SK-N-SH (cell line): Measurements from ENCODE around the gene IFNG-AS1. TPM values are rescaled to one million over a fixed set of nuclear protein-coding genes. Genes with fewer than 3 reads are reported as not detected.

ENCODE experiments used
- CTCF ChIA-PET: fragments of 300-600, 350-600 bp; formaldehyde crosslinking; extraction: SDS; loops from one replicate; lab custom pipeline; 2021; lab: Yijun Ruan, JAX
- POLR2A ChIA-PET: fragments of 350-600 bp; sonication (Branson Sonifier 250); formaldehyde crosslinking; extraction: SDS; loops from one replicate; lab custom pipeline; 2020; ENCODE audit warnings: antibody characterized with exemption, inconsistent platforms; lab: Yijun Ruan, JAX
- DNase-seq: peaks from one replicate; pipeline ENCODE4 v3.0.0; 2012
- H2AFZ ChIP-seq: fragments of 200-600 bp; sonication (generic); 2 replicates; pipeline ENCODE4 v1.8.1; 2016; ENCODE audit warnings: antibody characterized with exemption, mild to moderate bottlenecking, low read depth
- H3F3A ChIP-seq: fragments of 200-600 bp; sonication (generic); replicated peaks from 2 replicates; pipeline ENCODE3; 2016; ENCODE audit warnings: antibody characterized with exemption, mild to moderate bottlenecking; ENCODE audit not compliant: insufficient read depth
- H3K27ac ChIP-seq, 2 experiments: fragments of 200-500 bp in 1 of 2; fragments of 200-600 bp in 1 of 2; sonication (Bioruptor generic) in 1 of 2; sonication (generic), shearing (Covaris generic) in 1 of 2; 2 replicates each; pipeline versions ENCODE4 v1.5.1 to v1.6.1; 2014 to 2016; ENCODE audit warnings: low read depth in 2 of 2, inconsistent platforms in 1 of 2, low read length in 1 of 2, mild to moderate bottlenecking in 1 of 2, mixed read lengths in 1 of 2
- H3K27me3 ChIP-seq: fragments of 200-600 bp; sonication (generic), shearing (Covaris generic); 2 replicates; pipeline ENCODE4 v1.6.1; 2016; ENCODE audit warnings: mixed run types; ENCODE audit not compliant: insufficient read depth
- H3K36me3 ChIP-seq, 2 experiments: fragments of 200-500 bp in 1 of 2; fragments of 200-600 bp in 1 of 2; sonication (Bioruptor generic) in 1 of 2; sonication (generic) in 1 of 2; replicated peaks in 1 of 2; 2 replicates each; pipeline versions ENCODE3 to v1.5.1; 2014 to 2016; ENCODE audit warnings: low read length in 1 of 2, mild to moderate bottlenecking in 1 of 2; ENCODE audit not compliant: insufficient read depth in 2 of 2, control insufficient read depth in 1 of 2
- H3K4me1 ChIP-seq, 2 experiments: fragments of 200-500 bp in 1 of 2; fragments of 200-600 bp in 1 of 2; sonication (Bioruptor generic) in 1 of 2; sonication (generic), shearing (Covaris generic) in 1 of 2; 2 replicates each; pipeline versions ENCODE4 v1.5.1 to v1.6.1; 2014 to 2016; ENCODE audit warnings: low read depth in 1 of 2, low read length in 1 of 2, mixed run types in 1 of 2; ENCODE audit not compliant: insufficient read depth in 2 of 2, control insufficient read depth in 1 of 2
- H3K4me2 ChIP-seq: fragments of 200-600 bp; sonication (generic), shearing (Covaris generic); 2 replicates; pipeline ENCODE4 v1.6.1; 2017; ENCODE audit warnings: mixed run types
- H3K4me3 ChIP-seq, 2 experiments: fragments of 200-500 bp in 1 of 2; fragments of 200-600 bp in 1 of 2; sonication (Bioruptor generic) in 1 of 2; sonication (generic), shearing (Covaris generic) in 1 of 2; 2 replicates each; pipeline versions ENCODE4 v1.5.1 to v1.8.1; 2014 to 2016; ENCODE audit warnings: low read depth in 2 of 2, inconsistent platforms in 1 of 2, low read length in 1 of 2, mild to moderate bottlenecking in 1 of 2, mixed read lengths in 1 of 2, moderate library complexity in 1 of 2
- H3K79me2 ChIP-seq: fragments of 200-600 bp; sonication (generic); 2 replicates; pipeline ENCODE4 v1.8.1; 2017; ENCODE audit warnings: mild to moderate bottlenecking; ENCODE audit not compliant: insufficient read depth
- H3K9ac ChIP-seq: fragments of 200-600 bp; sonication (generic); 2 replicates; pipeline ENCODE4 v1.6.1; 2017; ENCODE audit warnings: mixed run types
- H3K9me2 ChIP-seq: fragments of 200-600 bp; sonication (generic); 2 replicates; pipeline ENCODE4 v1.6.1; 2017; ENCODE audit warnings: mixed run types
- H3K9me3 ChIP-seq: fragments of 200-600 bp; sonication (generic); 2 replicates; pipeline ENCODE4 v1.6.1; 2017; ENCODE audit warnings: mixed run types, mild to moderate bottlenecking, moderate library complexity
- H4K20me1 ChIP-seq: fragments of 200-600 bp; sonication (generic); 2 replicates; pipeline ENCODE4 v1.6.1; 2017; ENCODE audit warnings: mild to moderate bottlenecking, mixed run types; ENCODE audit not compliant: insufficient read depth
- EZH2phosphoT487 ChIP-seq: fragments of 200-600 bp; sonication (generic); IDR thresholded peaks from 2 replicates; pipeline ENCODE4 v1.6.1; 2017; ENCODE audit warnings: low read depth, mixed run types, mild to moderate bottlenecking, antibody characterized with exemption, moderate library complexity, borderline replicate concordance
- FOSL2 ChIP-seq: IDR thresholded peaks from 2 replicates; pipeline ENCODE4 v1.4.0; 2012; ENCODE audit warnings: low read depth, mild to moderate bottlenecking, moderate library complexity, borderline replicate concordance
- IRF3 ChIP-seq: fragments of 150-350 bp; IDR thresholded peaks from 2 replicates; pipeline ENCODE4 v1.6.1; 2016; ENCODE audit warnings: mild to moderate bottlenecking, low read depth, low read length
- JUND ChIP-seq: IDR thresholded peaks from 2 replicates; pipeline ENCODE4 v1.4.0; 2012
- NFIC ChIP-seq: IDR thresholded peaks from 2 replicates; pipeline ENCODE4 v1.4.0; 2012; ENCODE audit warnings: borderline replicate concordance
- PBX3 ChIP-seq: IDR thresholded peaks from 2 replicates; pipeline ENCODE4; 2012
- RFX5 ChIP-seq: IDR thresholded peaks from 2 replicates; pipeline ENCODE4 v1.6.1; 2012; ENCODE audit warnings: mild to moderate bottlenecking, improper control_type of control experiment, low read length
- RXRA ChIP-seq: IDR thresholded peaks from 2 replicates; pipeline ENCODE4 v1.4.0; 2012; ENCODE audit warnings: low read depth, mild to moderate bottlenecking, borderline replicate concordance
- SIN3A ChIP-seq: IDR thresholded peaks from 2 replicates; pipeline ENCODE4 v1.6.1; 2012; ENCODE audit warnings: low read depth, mild to moderate bottlenecking, low read length, moderate library complexity, borderline replicate concordance
- TCF12 ChIP-seq: IDR thresholded peaks from 2 replicates; pipeline ENCODE4 v1.4.0; 2012
- TEAD4 ChIP-seq: IDR thresholded peaks from 2 replicates; pipeline ENCODE4 v1.4.0; 2012; ENCODE audit warnings: mild to moderate bottlenecking, borderline replicate concordance; ENCODE audit not compliant: insufficient read depth
- USF2 ChIP-seq: fragments of 150-350 bp; IDR thresholded peaks from 2 replicates; pipeline ENCODE4 v1.6.1; 2017; ENCODE audit warnings: antibody characterized with exemption, low read length, low read depth, borderline replicate concordance
- YY1 ChIP-seq: IDR thresholded peaks from 2 replicates; pipeline ENCODE4 v1.4.0; 2012; ENCODE audit warnings: low read depth, mild to moderate bottlenecking
- ZBTB33 ChIP-seq: IDR thresholded peaks from 2 replicates; pipeline ENCODE4 v1.4.0; 2012; ENCODE audit warnings: low read depth, borderline replicate concordance
- WGBS: methylation state at CpG from one replicate; pipeline ENCODE4 v1.1.6; 2017; ENCODE audit warnings: low lambda C conversion rate; 5-methylcytosine and 5-hydroxymethylcytosine counted together
- polyA plus RNA-seq, 3 experiments: library from polyadenylated mRNA; depleted of rRNA; stranded (reverse); fragments of >200 nt; gene quantifications; 2 replicates each; pipeline ENCODE4 v1.2.3, GENCODE V29; 2012

IFNG-AS1 gene
- polyA plus RNA-seq, 1 of the 3 experiments (the other 2 are of a cell fraction) = not detected

GRCh38 chr12:67952787-67953186 is 36.5 kb upstream of the IFNG-AS1 start:
- no peak overlapping the region for H3K9ac ChIP-seq
- 86% methylated on average over 2 of the region's 2 CpGs for WGBS

More at GRCh38 chr12:67952787-67953186, 36.5 kb upstream of the IFNG-AS1 start:
- ChIA-PET POLR2A (no interaction called here), CTCF (no interaction called here)
- H3K36me3 ChIP-seq = no peaks in the 10 kb centered on the region
- no peaks in the 10 kb centered on the region for H3K27me3 ChIP-seq
- no peaks in the 10 kb centered on the region for H4K20me1 ChIP-seq
- no peaks in the 10 kb centered on the region for H3F3A ChIP-seq
- no peaks in the 10 kb centered on the region for H3K9me2 ChIP-seq
- TF ChIP-seq FOSL2 = no peak
- TF ChIP-seq RXRA = no peak
- TF ChIP-seq TEAD4 = no peak
- no peak for TF ChIP-seq IRF3
- no peak for TF ChIP-seq USF2
- TF ChIP-seq SIN3A = no peak
- TF ChIP-seq JUND = no peak
- TF ChIP-seq RFX5 = no peak
- no peak for TF ChIP-seq NFIC
- TF ChIP-seq EZH2phosphoT487 = no peak
- no peak for TF ChIP-seq TCF12
- TF ChIP-seq PBX3 = no peak
- TF ChIP-seq YY1 = no peak
- TF ChIP-seq ZBTB33 = no peak
- H3K4me1 ChIP-seq = no peaks in the 10 kb centered on the region
- H2AFZ ChIP-seq = no peak overlapping the region
- no peak for DNase-seq
- no peak overlapping the region for H3K27ac ChIP-seq
- no peak overlapping the region for H3K4me3 ChIP-seq
- H3K4me2 ChIP-seq = no peak overlapping the region
- no peaks in the 10 kb centered on the region for H3K79me2 ChIP-seq
- H3K9me3 ChIP-seq = no peaks in the 10 kb centered on the region
